Endodermal cell (in vitro differentiated cells): Measurements from ENCODE around the gene TACC3. TPM values are rescaled to one million over a fixed set of nuclear protein-coding genes. Genes with fewer than 3 reads are reported as not detected.

Experiments used
- DNase-seq: peaks from one replicate; pipeline ENCODE4 v3.0.0-alpha.2; 2017
- H3K27ac ChIP-seq: 2 replicates; pipeline ENCODE4 v1.5.1; 2013; ENCODE audit warnings: mild to moderate bottlenecking, low read depth, low read length, moderate library complexity
- H3K27me3 ChIP-seq: 2 replicates; pipeline ENCODE4 v1.6.1; 2013; ENCODE audit warnings: mild to moderate bottlenecking, low read length, moderate library complexity; ENCODE audit not compliant: insufficient read depth, control insufficient read depth, poor library complexity, severe bottlenecking
- H3K36me3 ChIP-seq: 2 replicates; pipeline ENCODE4 v1.7.0; 2013; ENCODE audit warnings: mild to moderate bottlenecking, low read length, moderate library complexity; ENCODE audit not compliant: control insufficient read depth, insufficient read depth
- H3K4me1 ChIP-seq: one replicate; pipeline ENCODE4 v1.7.0; 2013; ENCODE audit warnings: low read length; ENCODE audit not compliant: control insufficient read depth, insufficient read depth
- H3K4me3 ChIP-seq: 2 replicates; pipeline ENCODE4 v1.5.1; 2013; ENCODE audit warnings: mild to moderate bottlenecking, low read length, moderate library complexity
- H3K9ac ChIP-seq: 2 replicates; pipeline ENCODE4 v1.6.1; 2013; ENCODE audit warnings: mild to moderate bottlenecking, low read length, moderate library complexity; ENCODE audit not compliant: poor library complexity, severe bottlenecking; ENCODE audit errors: extremely low read depth
- H3K9me3 ChIP-seq: 2 replicates; pipeline ENCODE4 v1.6.1; 2013; ENCODE audit warnings: mild to moderate bottlenecking, low read length, moderate library complexity; ENCODE audit not compliant: control insufficient read depth
- H3K27ac Mint-ChIP-seq: 2 replicates; pipeline ENCODE4 v1.8.0; 2020; ENCODE audit warnings: mixed read lengths
- H3K27me3 Mint-ChIP-seq: 2 replicates; pipeline ENCODE4 v1.8.0; 2021; ENCODE audit warnings: mild to moderate bottlenecking, mixed read lengths; ENCODE audit not compliant: insufficient read depth
- H3K36me3 Mint-ChIP-seq: 2 replicates; pipeline ENCODE4 v1.8.0; 2020; ENCODE audit warnings: low read depth, mixed read lengths
- H3K4me1 Mint-ChIP-seq: 2 replicates; pipeline ENCODE4 v1.8.0; 2020; ENCODE audit warnings: mixed read lengths
- H3K4me3 Mint-ChIP-seq: 2 replicates; pipeline ENCODE4 v1.8.0; 2020; ENCODE audit warnings: mild to moderate bottlenecking, moderate library complexity, mixed read lengths
- H3K9me3 Mint-ChIP-seq: 2 replicates; pipeline ENCODE4 v1.8.0; 2020; ENCODE audit warnings: mild to moderate bottlenecking, mixed read lengths
- CTCF ChIP-seq: fragments of 200-600 bp; sonication (generic); conservative IDR thresholded peaks from 2 replicates; pipeline ENCODE4 v1.5.0; 2021; ENCODE audit warnings: antibody characterized with exemption, mild to moderate bottlenecking
- WGBS, 2 experiments: methylation state at CpG; one replicate each; pipeline versions ENCODE4 v1.1.5 to v1.1.7; 2013; ENCODE audit warnings: missing lambda C conversion rate in 2 of 2, mixed read lengths in 1 of 2; ENCODE audit not compliant: insufficient coverage in 1 of 2, insufficient read length in 1 of 2; 5-methylcytosine and 5-hydroxymethylcytosine counted together
- total RNA-seq, 2 donors: library from RNA; stranded (reverse); fragmentation: NEBNext Ultra II Directional in 1 of 2; extraction: Animal tissue kit (Norgen Biotek cat#: 25700) in 1 of 2; gene quantifications; 2 replicates in 1 of 2; 3 replicates in 1 of 2; pipeline ENCODE4 v1.2.1, GENCODE V29; 2021

TACC3 gene
- total RNA-seq, 2 donors from 2014 or later, result 113 to 182 TPM

DNA sequence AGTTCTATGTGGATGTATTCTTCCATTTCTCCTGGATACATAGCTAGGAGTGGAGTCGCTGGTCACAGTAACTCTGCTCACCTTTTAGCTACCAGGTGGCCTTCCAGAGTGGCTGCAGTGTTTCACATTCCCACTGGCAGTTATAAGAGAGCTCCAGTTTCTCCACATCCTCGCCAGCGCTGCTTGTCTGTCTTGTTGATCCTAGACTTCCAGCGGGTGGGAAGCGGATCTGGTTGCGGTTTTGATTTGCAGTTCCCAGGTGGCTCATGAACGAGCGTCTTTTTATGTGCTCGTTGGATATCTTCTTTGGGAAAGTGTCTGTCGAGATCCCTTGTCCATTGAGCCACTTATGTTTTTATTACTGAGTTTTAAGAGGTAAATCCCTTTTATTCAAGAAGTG lies 11.6 kb downstream of the TACC3 start:
- 95 to 97% methylated on average over 10 of the region's 10 CpGs for WGBS, 2 experiments
- no peak for DNase-seq
- Histone ChIP-seq H3K27ac (no peak overlapping the region), H3K36me3 (peaks cover 91% of the 10 kb centered on the region), H3K9ac (no peak overlapping the region), H3K4me3 (no peak overlapping the region), H3K27me3 (no peaks in the 10 kb centered on the region), H3K4me1 (no peaks in the 10 kb centered on the region), H3K9me3 (peaks cover 26% of the 10 kb centered on the region)
- Mint-ChIP-seq H3K4me1 (no peaks in the 10 kb centered on the region), H3K27me3 (no peaks in the 10 kb centered on the region), H3K9me3 (peaks cover 11% of the 10 kb centered on the region), H3K4me3 (no peak overlapping the region), H3K27ac (no peak overlapping the region), H3K36me3 (peaks cover 74% of the 10 kb centered on the region)
- TF ChIP-seq CTCF, result no peak

GRCh38 chr4:1735215-1735614 lies 13.9 kb downstream of the TACC3 start:
- Histone ChIP-seq H3K36me3 (peaks cover 90% of the 10 kb centered on the region), H3K9ac (no peak overlapping the region), H3K4me3 (no peak overlapping the region), H3K27me3 (no peaks in the 10 kb centered on the region), H3K9me3 (peaks cover 37% of the 10 kb centered on the region), H3K4me1 (no peaks in the 10 kb centered on the region), H3K27ac (no peak overlapping the region)
- H3K4me3 Mint-ChIP-seq, result no peak overlapping the region
- peaks cover 22% of the 10 kb centered on the region for H3K9me3 Mint-ChIP-seq
- H3K27me3 Mint-ChIP-seq, result no peaks in the 10 kb centered on the region
- TF ChIP-seq CTCF, result no peak
- 94 to 96% methylated on average over 14 to 20 of the region's 20 CpGs for WGBS, 2 experiments
- no peak overlapping the region for H3K27ac Mint-ChIP-seq
- H3K4me1 Mint-ChIP-seq, result no peaks in the 10 kb centered on the region
- no peak for DNase-seq
- H3K36me3 Mint-ChIP-seq, result peaks cover 76% of the 10 kb centered on the region

DNA sequence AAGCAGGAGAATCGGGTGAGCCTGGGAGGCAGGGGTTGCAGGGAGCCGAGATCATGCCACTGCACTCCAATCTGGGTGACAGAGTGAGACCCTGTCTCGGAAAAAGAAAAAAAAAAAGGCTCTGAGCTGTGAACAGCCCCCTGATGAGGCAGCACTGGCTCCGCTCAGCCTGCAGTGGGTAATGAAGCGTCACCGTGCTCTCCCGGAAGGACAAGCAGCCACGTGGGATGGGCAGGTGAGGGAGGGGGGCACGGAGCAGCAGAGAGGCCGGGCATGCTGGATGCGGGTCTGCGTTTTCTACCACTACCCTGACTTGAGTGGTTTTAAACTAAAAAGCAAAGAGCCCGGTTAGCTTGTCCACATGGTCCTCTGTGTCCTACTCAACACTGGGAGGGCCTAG lies 15.5 kb downstream of the TACC3 start:
- Mint-ChIP-seq H3K27ac (no peak overlapping the region), H3K36me3 (peaks cover 80% of the 10 kb centered on the region), H3K4me3 (no peak overlapping the region), H3K9me3 (peaks cover 22% of the 10 kb centered on the region), H3K4me1 (no peaks in the 10 kb centered on the region), H3K27me3 (no peaks in the 10 kb centered on the region)
- 92 to 97% methylated on average over 12 to 13 of the region's 13 CpGs for WGBS, 2 experiments
- Histone ChIP-seq H3K4me1 (no peaks in the 10 kb centered on the region), H3K36me3 (peaks cover 90% of the 10 kb centered on the region), H3K9ac (no peak overlapping the region), H3K27me3 (no peaks in the 10 kb centered on the region), H3K4me3 (peak overlapping the region; percentile 53), H3K9me3 (peaks cover 37% of the 10 kb centered on the region), H3K27ac (no peak overlapping the region)
- no peak for DNase-seq
- TF ChIP-seq CTCF, result no peak
